Thoracic aorta (tissue), 2 donors: ENCODE results near the gene TSEN34. TPM values are rescaled to one million over a fixed set of nuclear protein-coding genes. Genes with fewer than 3 reads are reported as not detected.

ENCODE experiments used
- ATAC-seq: fragments of 150-250 bp; one replicate; pipeline ENCODE4 v1.8.0; 2017; ENCODE audit warnings: low read depth; ENCODE audit not compliant: insufficient number of reproducible peaks, low FRiP score
- DNase-seq: peaks from one replicate; pipeline ENCODE4 v3.0.0-alpha.2; 2020; ENCODE audit warnings: low spot score
- H3K27ac ChIP-seq, 2 donors: fragments of 200-600 bp; sonication (generic); 1 replicate in 1 of 2; 2 replicates in 1 of 2; pipeline ENCODE4 v1.5.1; 2016; ENCODE audit warnings: mild to moderate bottlenecking in 2 of 2, moderate library complexity in 2 of 2
- H3K27me3 ChIP-seq: fragments of 200-600 bp; sonication (generic); replicated peaks from 2 replicates; pipeline ENCODE4 v1.6.0; 2016; ENCODE audit warnings: mild to moderate bottlenecking; ENCODE audit not compliant: insufficient read depth
- H3K36me3 ChIP-seq: fragments of 200-600 bp; sonication (generic); one replicate; pipeline ENCODE4 v1.5.1; 2016
- H3K4me1 ChIP-seq, 2 donors: fragments of 200-600 bp; sonication (generic); 1 replicate in 1 of 2; 2 replicates in 1 of 2; pipeline versions ENCODE4 v1.5.1 to v1.6.0; 2016; ENCODE audit warnings: low read depth in 2 of 2, mild to moderate bottlenecking in 1 of 2; ENCODE audit not compliant: control insufficient read depth in 1 of 2
- H3K4me3 ChIP-seq: fragments of 200-600 bp; sonication (generic); 2 replicates; pipeline ENCODE4 v1.5.1; 2016; ENCODE audit warnings: mild to moderate bottlenecking
- H3K9me3 ChIP-seq: fragments of 200-600 bp; sonication (generic); 2 replicates; pipeline ENCODE4 v1.5.1; 2016
- CTCF ChIP-seq: fragments of 200-600 bp; sonication (generic); IDR thresholded peaks from one replicate; pipeline ENCODE4 v1.5.1; 2019; ENCODE audit warnings: antibody characterized with exemption
- total RNA-seq, 2 donors: library from RNA; depleted of rRNA; stranded (reverse); fragments of >200 nt; gene quantifications; one replicate each; pipeline versions ENCODE4 v1.1.0 to v1.2.3, GENCODE V29; 2016

Gene TSEN34
- total RNA-seq, 2 donors from 2014 or later: 38.5 to 60.7 TPM

DNA sequence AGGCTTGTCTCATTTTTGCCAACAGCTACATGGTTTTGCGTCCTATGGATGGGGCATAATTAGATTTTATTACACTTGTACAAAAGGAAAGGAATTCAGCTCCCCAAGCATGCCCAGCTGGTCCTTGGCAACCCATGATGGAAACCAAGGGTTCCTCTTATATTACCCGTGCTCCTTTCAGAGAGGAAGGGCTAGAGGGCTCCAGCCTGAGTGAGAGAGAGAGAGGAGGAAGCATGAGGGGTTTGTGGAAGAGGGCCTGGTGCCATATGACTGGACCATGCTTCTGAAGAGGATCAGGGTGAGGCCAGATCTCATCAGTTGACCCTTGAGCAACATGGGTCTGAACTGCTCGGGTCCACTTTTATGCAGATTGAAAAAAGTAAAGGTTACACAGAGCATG lies 6.0 kb downstream of the TSEN34 start:
- no peak for TF ChIP-seq CTCF
- Histone ChIP-seq H3K36me3 (peaks cover 9% of the 10 kb centered on the region), H3K9me3 (no peaks in the 10 kb centered on the region), H3K27ac (no peak overlapping the region), H3K4me3 (no peak overlapping the region), H3K27me3 (no peaks in the 10 kb centered on the region), H3K4me1 (peaks cover 11 to 19% of the 10 kb centered on the region in 2 donors)
- ATAC-seq: no peak
- no peak for DNase-seq

DNA sequence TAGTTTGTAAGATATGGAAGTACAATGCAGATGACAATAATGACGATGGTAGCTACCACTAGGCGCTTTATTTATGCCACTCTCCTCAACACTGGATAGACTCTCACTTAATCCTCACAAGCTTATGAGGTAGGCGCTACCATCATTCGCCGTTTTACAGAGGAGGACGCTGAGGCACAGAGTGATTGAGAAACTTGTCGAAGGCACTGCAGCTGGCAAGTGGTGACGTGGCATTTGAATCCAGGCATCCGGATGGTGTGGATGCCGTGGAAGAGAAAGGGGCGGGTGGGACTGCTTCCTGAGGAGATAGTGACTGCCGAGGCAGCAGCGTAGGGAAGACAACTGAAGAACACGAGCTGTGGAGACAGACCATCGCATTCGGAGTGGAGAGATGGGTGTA lies 8.3 kb downstream of the TSEN34 start:
- ATAC-seq (no peak), DNase-seq (no peak)
- Histone ChIP-seq H3K36me3 (peaks cover 15% of the 10 kb centered on the region), H3K9me3 (no peaks in the 10 kb centered on the region), H3K27me3 (no peaks in the 10 kb centered on the region), H3K4me3 (no peak overlapping the region), H3K4me1 (peaks cover 24 to 36% of the 10 kb centered on the region in 2 donors), H3K27ac (no peak overlapping the region)
- no peak for TF ChIP-seq CTCF

GRCh38 chr19:54201172-54201701 lies 10.1 kb downstream of the TSEN34 start:
- H3K36me3 ChIP-seq: peaks cover 31% of the 10 kb centered on the region
- no peak for TF ChIP-seq CTCF
- DNase-seq (no peak), ATAC-seq (no peak)
- no peaks in the 10 kb centered on the region for H3K27me3 ChIP-seq
- H3K4me1 ChIP-seq: peaks cover 24 to 49% of the 10 kb centered on the region in 2 donors
- H3K9me3 ChIP-seq: no peaks in the 10 kb centered on the region
- H3K27ac ChIP-seq: peak overlapping the region; percentile 87 to 91
- peak overlapping the region; percentile 82 for H3K4me3 ChIP-seq

GRCh38 chr19:54201980-54202379 lies 10.9 kb downstream of the TSEN34 start:
- Histone ChIP-seq H3K27ac (peak overlapping the region in 1 of 2 donors; percentile 87), H3K4me1 (peaks cover 24 to 49% of the 10 kb centered on the region in 2 donors), H3K36me3 (peaks cover 38% of the 10 kb centered on the region), H3K9me3 (no peaks in the 10 kb centered on the region), H3K4me3 (peak overlapping the region; percentile 82), H3K27me3 (no peaks in the 10 kb centered on the region)
- no peak for ATAC-seq
- no peak for DNase-seq
- TF ChIP-seq CTCF: no peak

- DNase-seq: no peak
- H3K4me3 ChIP-seq: no peak overlapping the region
These were observed 12.1 kb downstream of the TSEN34 start for GRCh38 chr19:54203151-54203611.

More at GRCh38 chr19:54203151-54203611, 12.1 kb downstream of the TSEN34 start:
- Histone ChIP-seq H3K9me3 (no peaks in the 10 kb centered on the region), H3K27me3 (no peaks in the 10 kb centered on the region), H3K36me3 (peaks cover 47% of the 10 kb centered on the region), H3K27ac (no peak overlapping the region), H3K4me1 (peaks cover 24 to 49% of the 10 kb centered on the region in 2 donors)
- no peak for ATAC-seq
- no peak for TF ChIP-seq CTCF
